Fibroblast of skin of back (primary cell): ENCODE data around the gene NAA50.

ENCODE experiments used
- DNase-seq: peaks from one replicate; pipeline ENCODE4 v3.0.0-alpha.2; 2013

The NAA50 gene

GRCh38 chr3:113685124-113685523, 60.9 kb downstream of the NAA50 start:
- DNase-seq: no peak

- no peak for DNase-seq
These were observed 61.7 kb downstream of the NAA50 start for GRCh38 chr3:113684271-113684819.

GRCh38 chr3:113678773-113679172, 67.3 kb downstream of the NAA50 start:
- DNase-seq: no peak

- DNase-seq: no peak
These were observed 68.3 kb downstream of the NAA50 start for GRCh38 chr3:113677737-113678136.

- no peak for DNase-seq
These were observed 69.8 kb downstream of the NAA50 start for GRCh38 chr3:113676261-113676660.

- DNase-seq: no peak
These were observed 72.5 kb downstream of the NAA50 start for GRCh38 chr3:113673593-113673992.

- peak; percentile 60 for DNase-seq
These were observed 78.0 kb downstream of the NAA50 start for GRCh38 chr3:113668015-113668414.
